GM19239 (cell line): ENCODE measurements around the gene WDR70.
A peak's percentile ranks its signal among the peaks of the same experiment; 100 is the strongest.
"Not testable (repeated sequence)": the region's sequence is repeated elsewhere in the genome, so short reads cannot be mapped to it uniquely, and the experiment has no call there.

Source experiments
- DNase-seq: peaks from one replicate; pipeline ENCODE4 v3.0.0; 2011; ENCODE audit warnings: low spot score; ENCODE audit not compliant: insufficient read length
- FAIRE-seq: peaks from 2 replicates; lab custom pipeline; 2011; peaks lifted over from hg19 to GRCh38; lab: Jason Lieb, UNC

WDR70 gene

GRCh38 chr5:37565062-37565670 is 186.0 kb downstream of the WDR70 start:
- DNase-seq (no peak), FAIRE-seq (no peak)

- DNase-seq (no peak), FAIRE-seq (no peak)
Observed at GRCh38 chr5:37567566-37567965, 188.4 kb downstream of the WDR70 start.

- DNase-seq (no peak), FAIRE-seq (no peak)
Observed at GRCh38 chr5:37568018-37568753, 189.1 kb downstream of the WDR70 start.

- DNase-seq: no peak
- FAIRE-seq: no peak
Observed at GRCh38 chr5:37568893-37569292, 189.8 kb downstream of the WDR70 start.

- DNase-seq (no peak), FAIRE-seq (no peak)
Observed at GRCh38 chr5:37569466-37569865, 190.3 kb downstream of the WDR70 start.

- DNase-seq: no peak
- no peak for FAIRE-seq
Observed at GRCh38 chr5:37570597-37570996, 191.5 kb downstream of the WDR70 start.

- DNase-seq: no peak
- FAIRE-seq: no peak
Observed at GRCh38 chr5:37571985-37572384, 192.9 kb downstream of the WDR70 start.

GRCh38 chr5:37575541-37576489 is 196.7 kb downstream of the WDR70 start:
- FAIRE-seq (no peak), DNase-seq (no peak)

- FAIRE-seq (no peak), DNase-seq (no peak)
Observed at GRCh38 chr5:37576552-37576951, 197.4 kb downstream of the WDR70 start.

GRCh38 chr5:37578176-37578575 is 199.1 kb downstream of the WDR70 start:
- FAIRE-seq: no peak

GRCh38 chr5:37580106-37580505 is 201.0 kb downstream of the WDR70 start:
- no peak for DNase-seq
- FAIRE-seq: no peak

More at GRCh38 chr5:37578176-37578575, 199.1 kb downstream of the WDR70 start:
- no peak for DNase-seq

GRCh38 chr5:37582202-37582601 is 203.1 kb downstream of the WDR70 start:
- FAIRE-seq (no peak), DNase-seq (no peak)

GRCh38 chr5:37593292-37593691 is 214.2 kb downstream of the WDR70 start:
- not testable (repeated sequence) for DNase-seq, FAIRE-seq

GRCh38 chr5:37594864-37595263 is 215.7 kb downstream of the WDR70 start:
- FAIRE-seq: not testable (repeated sequence)

GRCh38 chr5:37598733-37599132 is 219.6 kb downstream of the WDR70 start:
- DNase-seq (no peak), FAIRE-seq (no peak)

More at GRCh38 chr5:37594864-37595263, 215.7 kb downstream of the WDR70 start:
- not testable (repeated sequence) for DNase-seq

GRCh38 chr5:37601163-37601562 is 222.0 kb downstream of the WDR70 start:
- FAIRE-seq (no peak), DNase-seq (no peak)

- DNase-seq (no peak), FAIRE-seq (no peak)
Observed at GRCh38 chr5:37603072-37603471, 224.0 kb downstream of the WDR70 start.

- DNase-seq: no peak
- no peak for FAIRE-seq
Observed at GRCh38 chr5:37604290-37604689, 225.2 kb downstream of the WDR70 start.

GRCh38 chr5:37606148-37606547 is 227.0 kb downstream of the WDR70 start:
- DNase-seq (no peak), FAIRE-seq (peak; percentile 4)

- no peak for FAIRE-seq
- DNase-seq: no peak
Observed at GRCh38 chr5:37606632-37607248, 227.6 kb downstream of the WDR70 start.
